ENCODE measurements around the gene NEGR1. TPM values are rescaled to one million over a fixed set of nuclear protein-coding genes. Genes with fewer than 3 reads are reported as not detected.

The NEGR1 gene
- total and polyA plus RNA-seq, 12 donors: 2.3 to 18.3 (median 5.2) TPM

- 61 to 71% methylated on average over 2 of the region's 2 CpGs for WGBS, 2 donors
- ATAC-seq: peak in 1 of 8 donors; percentile 47
These were observed 362.4 kb downstream of the NEGR1 start for GRCh38 chr1:71919811-71920509.

DNA sequence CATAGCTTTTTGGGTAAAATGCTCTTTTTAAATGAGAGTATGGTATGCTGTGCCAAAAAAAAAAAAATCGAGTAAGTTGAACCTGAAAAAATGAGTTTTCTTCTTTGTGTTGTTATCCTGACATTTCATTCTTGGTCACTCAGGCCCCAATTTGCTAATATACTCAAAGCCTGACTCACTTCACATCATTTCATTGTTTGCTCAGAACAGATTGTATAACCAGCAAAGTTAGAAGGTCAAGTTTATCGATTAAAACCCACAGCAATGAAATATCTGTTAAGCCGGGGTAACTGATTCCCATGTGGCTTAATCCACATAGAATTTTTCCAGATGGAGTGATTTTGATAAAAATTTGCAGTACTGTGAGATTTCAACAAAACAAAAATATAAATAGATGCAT lies 363.7 kb downstream of the NEGR1 start:
- Histone ChIP-seq H3K9me3 (peaks cover 0 to 3% (median 0%) of the 10 kb centered on the region in 11 donors), H3K36me3 (no peaks in the 10 kb centered on the region), H3K4me1 (no peaks in the 10 kb centered on the region), H3K27ac (no peak overlapping the region), H3K4me3 (no peak overlapping the region), H3K27me3 (no peaks in the 10 kb centered on the region)
- DNase-seq (no peak), ATAC-seq (no peak)
- TF ChIP-seq CTCF (IDR thresholded peaks at IDR 0.05): no peak
- intact Hi-C loops (cut with DNase I): no loop called here
- 56 to 79% methylated on average over 3 of the region's 3 CpGs for WGBS, 2 donors

More at GRCh38 chr1:71919811-71920509, 362.4 kb downstream of the NEGR1 start:
- Histone ChIP-seq H3K4me1 (no peaks in the 10 kb centered on the region), H3K9me3 (peaks cover 0 to 3% (median 0%) of the 10 kb centered on the region in 11 donors), H3K36me3 (no peaks in the 10 kb centered on the region), H3K27me3 (no peaks in the 10 kb centered on the region), H3K27ac (no peak overlapping the region), H3K4me3 (no peak overlapping the region)
- intact Hi-C loops (cut with DNase I): no loop called here
- TF ChIP-seq CTCF (IDR thresholded peaks at IDR 0.05): no peak
- no peak for DNase-seq

GRCh38 chr1:71916894-71917293 lies 365.4 kb downstream of the NEGR1 start:
- Histone ChIP-seq H3K27me3 (no peaks in the 10 kb centered on the region), H3K4me3 (no peak overlapping the region), H3K36me3 (no peaks in the 10 kb centered on the region), H3K4me1 (no peaks in the 10 kb centered on the region), H3K27ac (no peak overlapping the region), H3K9me3 (peaks cover 0 to 3% (median 0%) of the 10 kb centered on the region in 11 donors)
- no peak for TF ChIP-seq CTCF (IDR thresholded peaks at IDR 0.05)
- DNase-seq (no peak), ATAC-seq (no peak)
- intact Hi-C loops (cut with DNase I): no loop called here
- 81 to 85% methylated on average over 4 of the region's 4 CpGs for WGBS, 2 donors

DNA sequence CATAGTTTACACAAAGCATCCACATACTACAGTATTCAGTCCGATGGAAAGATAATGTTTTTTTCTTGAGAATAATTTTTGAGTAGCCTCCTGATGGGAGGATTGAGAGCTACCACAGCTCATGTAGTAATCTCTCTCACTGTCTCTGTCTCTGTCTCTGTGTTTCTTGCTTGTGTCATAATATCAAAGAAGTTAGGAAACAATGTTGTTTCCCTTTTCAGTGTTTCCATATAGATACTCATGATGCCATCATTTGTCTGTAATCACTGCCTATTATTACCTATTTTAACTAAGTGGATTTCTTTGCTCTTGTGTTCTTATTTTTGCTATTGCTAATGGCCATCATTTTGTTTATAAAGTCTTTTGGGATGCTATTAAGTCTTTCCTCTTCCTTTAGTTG lies 367.7 kb downstream of the NEGR1 start:
- no peak for ATAC-seq
- Histone ChIP-seq H3K36me3 (no peaks in the 10 kb centered on the region), H3K27ac (no peak overlapping the region), H3K4me1 (no peaks in the 10 kb centered on the region), H3K4me3 (no peak overlapping the region), H3K27me3 (no peaks in the 10 kb centered on the region), H3K9me3 (peaks cover 0 to 3% (median 0%) of the 10 kb centered on the region in 11 donors)
- intact Hi-C loops (cut with DNase I): no loop called here
- no peak for DNase-seq
- TF ChIP-seq CTCF (IDR thresholded peaks at IDR 0.05): no peak
- WGBS, 2 donors: 77 to 100% methylated on average over 1 of the region's 1 CpG

Data from heart right ventricle (tissue), 16 donors.